Measurements from ENCODE around the gene AKR1C8.
"Not testable (repeated sequence)": the region's sequence is repeated elsewhere in the genome, so short reads cannot be mapped to it uniquely, and the experiment has no call there.

The AKR1C8 gene

DNA sequence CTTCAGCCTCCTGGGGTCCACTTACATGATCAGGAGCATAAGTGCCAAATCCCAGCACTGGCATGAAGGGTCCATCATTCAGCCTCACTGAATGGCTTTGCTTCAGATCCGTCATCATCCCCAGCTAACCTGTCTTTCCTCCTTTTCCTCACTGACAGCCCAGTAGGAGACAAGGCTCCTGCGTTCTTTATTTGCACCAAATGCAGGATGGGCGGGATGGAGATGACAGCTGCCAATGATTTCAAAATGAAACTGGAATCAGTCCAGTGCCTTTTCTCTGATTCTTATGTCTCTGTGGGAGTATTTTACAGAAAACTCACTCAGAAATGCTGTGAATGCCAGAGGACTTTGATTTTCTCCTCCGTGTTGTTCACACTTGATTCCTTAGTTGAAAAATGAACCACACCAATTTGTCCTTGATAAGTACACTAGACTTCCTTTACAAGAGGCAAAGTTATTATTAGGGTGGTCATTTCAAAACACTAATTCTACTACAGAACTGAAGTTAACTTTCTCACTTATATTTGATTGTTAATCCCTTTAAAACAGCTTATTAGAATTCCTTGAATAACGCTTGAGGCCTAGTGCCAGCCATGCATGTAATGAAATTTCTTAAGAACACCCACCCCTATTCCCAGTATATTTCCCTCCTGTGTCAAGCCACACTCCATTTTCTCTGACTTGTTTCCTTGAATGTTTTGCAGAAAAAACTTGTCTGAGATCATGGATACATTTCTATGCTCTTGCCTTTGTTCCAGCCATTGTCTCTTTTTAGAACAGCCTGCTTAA, at the start of gene AKR1C8:
Gene AKR1C8, minus strand, starts transcription at position 164 of the 789 bp plus-strand sequence. Its CDS starts 46 bp downstream, at position 118.
- no peak for DNase-seq

DNA sequence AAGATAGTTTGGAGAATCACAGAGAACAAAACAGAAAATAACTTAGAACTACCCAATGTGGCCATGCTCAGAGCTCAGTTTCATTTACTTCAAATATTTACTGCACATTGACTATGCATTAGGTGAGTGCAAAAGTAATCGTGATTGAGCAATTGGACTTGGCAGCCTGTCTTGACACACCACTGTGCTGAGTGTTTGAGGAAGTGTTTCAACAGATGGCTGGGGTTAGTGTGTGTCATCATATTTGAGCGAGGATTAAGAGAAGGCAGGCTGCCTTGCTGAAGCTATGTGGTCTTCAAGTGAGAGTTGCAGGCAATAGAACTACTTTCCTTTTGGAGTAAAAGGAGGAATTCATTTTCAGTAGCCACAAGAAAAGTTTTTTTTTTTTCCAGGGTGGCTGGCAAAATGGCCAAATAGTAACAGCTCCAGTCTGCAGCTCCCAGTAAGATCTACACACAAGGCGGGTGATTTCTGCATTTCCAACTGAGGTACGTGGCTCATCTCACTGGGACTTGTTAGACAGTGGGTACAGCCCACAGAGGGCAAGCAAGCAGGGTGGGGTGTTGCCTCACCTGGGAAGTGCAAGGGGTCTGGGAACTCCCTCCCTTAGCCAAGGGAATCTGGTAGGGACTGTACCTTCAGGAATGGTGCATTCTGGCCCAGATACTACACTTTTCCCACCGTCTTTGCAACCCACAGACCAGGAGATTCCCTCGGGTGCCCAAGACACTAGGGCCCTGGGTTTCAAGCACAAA, 49.3 kb upstream of the AKR1C8 start:
- peak in 1 of 58 donors; percentile 2 for DNase-seq

DNA sequence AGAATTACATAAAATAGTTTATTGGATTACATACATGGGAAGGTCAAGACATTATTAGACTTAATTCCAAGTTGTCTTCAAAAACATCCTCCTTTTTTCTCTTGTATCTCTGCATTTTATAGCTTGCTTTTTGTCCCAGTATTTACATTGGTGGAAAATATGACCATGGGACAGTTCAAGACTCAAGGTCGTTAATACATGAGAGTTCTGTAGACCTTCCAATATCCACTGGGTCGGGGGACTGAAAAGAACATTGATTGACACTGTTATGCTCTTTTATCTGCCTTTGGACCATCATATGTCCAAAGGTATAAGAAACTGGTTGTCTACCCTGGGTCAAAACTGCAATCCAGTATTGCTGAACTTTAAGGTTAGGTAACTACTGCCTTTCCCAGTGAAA, 48.4 kb upstream of the AKR1C8 start:
- DNase-seq = no peak

DNA sequence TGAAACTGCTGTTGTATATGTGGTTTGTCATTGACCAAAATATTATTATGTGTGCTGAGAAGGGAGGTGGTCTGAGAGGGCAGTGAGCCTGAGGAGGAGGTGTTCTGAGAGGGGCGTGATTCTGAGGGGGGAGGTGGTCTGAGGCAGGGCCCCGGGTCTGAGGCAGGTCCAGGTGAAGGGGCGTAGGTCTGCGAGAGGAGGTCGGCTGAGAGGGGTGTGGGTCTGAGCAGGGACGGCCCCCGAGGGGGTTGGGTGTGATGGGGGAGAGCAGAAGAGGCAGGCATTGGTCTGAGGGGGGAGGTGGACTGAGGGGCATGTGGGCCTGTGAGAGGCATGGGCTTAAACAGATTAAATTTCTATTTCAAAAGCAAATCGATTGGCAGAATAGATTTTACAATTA, 44.1 kb upstream of the AKR1C8 start:
- no peak for DNase-seq

DNA sequence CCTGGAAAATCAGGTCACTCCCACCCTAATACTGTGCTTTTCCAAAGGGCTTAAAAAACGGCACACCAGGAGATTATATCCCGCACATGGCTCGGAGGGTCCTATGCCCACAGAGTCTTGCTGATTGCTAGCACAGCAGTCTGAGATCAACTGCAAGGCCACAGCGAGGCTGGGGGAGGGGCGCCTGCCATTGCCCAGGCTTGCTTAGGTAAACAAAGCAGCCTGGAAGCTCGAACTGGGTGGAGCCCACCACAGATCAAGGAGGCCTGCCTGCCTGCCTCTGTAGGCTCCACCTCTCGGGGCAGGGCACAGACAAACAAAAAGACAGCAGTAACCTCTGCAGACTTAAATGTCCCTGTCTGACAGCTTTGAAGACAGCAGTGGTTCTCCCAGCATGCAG, 38.0 kb upstream of the AKR1C8 start:
- DNase-seq = not testable (repeated sequence)

DNA sequence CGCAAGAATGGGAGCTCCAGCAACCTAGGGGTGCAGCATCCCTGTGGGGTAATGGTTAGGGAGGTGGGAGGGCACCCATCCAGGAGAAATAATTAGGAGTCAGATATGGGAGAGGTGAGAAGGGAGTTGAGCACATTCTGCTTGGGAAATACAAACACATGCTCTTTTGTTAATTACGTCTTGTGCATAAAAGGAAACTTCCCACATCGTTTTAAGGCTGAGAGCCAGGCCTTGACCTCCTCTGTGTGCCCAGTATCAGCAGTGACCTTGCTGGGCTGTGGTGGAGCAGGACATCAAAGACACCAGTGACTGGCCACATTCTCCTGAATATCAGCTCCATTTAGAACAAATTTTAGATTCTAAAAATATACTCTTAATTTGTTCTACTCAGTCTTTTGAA, 34.3 kb upstream of the AKR1C8 start:
- DNase-seq = no peak

DNA sequence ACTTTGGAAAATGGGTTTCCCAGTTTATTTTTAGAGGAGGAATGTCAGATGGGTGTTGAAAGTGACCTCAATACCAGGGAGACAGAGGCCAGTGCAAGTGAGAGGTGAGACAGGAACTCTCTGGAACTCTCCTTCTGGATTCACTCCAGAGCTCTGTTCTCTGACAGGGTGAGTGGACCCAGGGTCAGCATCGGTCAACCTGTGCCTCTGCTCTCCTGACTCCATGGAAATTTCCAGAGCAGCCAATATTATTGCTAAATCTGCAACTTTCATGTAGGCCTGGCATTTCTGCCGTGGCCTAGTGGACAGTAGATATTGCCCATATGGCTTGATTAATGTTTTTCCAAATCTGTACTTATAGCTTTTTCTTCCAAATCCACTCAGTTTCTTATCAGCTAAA, 31.9 kb upstream of the AKR1C8 start:
- no peak for DNase-seq

DNA sequence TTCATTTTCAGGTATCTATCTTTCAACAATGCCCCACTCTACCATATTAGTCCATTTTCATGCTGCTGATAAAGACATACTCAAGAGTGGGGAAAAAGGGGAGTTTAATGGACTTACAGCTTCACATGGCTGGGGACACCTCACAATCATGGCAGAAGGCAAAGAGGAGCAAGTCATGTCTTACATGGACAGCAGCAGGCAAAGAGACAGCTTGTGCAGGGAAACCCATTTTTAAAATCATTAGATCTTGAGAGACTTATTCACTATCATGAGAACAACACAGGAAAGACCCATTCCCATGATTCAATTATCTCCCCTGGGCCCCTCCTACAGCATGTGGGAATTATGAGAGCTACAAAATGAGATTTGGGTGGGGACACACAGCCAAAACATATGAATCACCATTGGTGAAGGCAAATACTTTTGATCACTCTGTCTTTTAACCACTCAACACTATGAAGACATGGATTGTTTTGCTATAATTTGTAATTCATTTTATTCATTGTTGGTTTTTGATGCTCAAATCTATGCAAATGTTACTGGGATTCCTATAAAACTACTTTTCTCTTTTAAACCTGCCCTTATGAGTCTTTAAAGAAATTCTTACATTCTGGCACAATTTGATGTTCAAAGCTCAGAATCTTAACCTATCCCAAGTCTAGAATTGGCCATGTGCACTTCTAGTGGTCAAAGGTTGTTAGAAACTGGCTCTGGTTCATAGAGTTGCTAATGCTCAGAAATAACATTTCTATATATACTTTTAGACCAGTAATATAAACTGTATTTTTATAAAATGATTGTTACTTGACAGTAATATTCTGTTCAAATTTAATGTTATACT, 27.0 kb upstream of the AKR1C8 start:
- DNase-seq = no peak

DNA sequence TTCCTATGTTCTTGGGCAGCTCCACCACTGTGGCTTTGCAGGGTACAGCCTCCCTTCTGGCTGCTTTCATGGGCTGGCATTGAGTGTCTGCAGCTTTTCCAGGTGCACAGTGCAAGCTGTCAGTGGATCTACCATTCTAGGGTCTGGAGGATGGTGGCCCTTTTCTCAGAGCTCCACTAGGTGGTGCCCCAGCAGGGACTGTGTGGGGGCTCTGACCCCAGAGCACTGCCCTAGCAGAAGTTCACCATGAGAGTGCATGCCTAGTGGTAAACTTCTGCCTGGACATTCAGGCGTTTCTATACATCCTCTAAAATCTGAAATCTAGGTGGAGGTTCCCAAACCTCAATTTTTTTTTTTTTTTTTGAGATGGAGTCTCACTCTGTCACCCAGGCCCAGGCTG, 25.3 kb upstream of the AKR1C8 start:
- DNase-seq = not testable (repeated sequence)

DNA sequence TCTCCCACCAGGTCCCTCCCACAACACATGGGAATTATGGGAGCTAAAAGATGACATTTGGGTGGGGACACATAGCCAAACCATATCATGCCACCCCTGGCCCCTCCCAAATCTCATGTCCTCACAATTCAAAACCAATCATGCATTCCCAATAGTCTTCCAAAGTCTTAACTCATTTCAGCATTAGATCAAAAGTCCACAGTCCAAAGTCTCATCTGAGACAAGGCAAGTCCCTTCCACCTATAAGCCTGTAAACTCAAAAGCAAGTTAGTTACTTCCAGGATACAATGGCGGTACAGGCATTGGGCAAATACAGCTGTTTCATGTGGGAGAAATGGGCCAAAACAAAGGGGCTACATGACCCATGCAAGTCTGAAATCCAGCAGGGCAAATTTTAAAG, 24.8 kb upstream of the AKR1C8 start:
- DNase-seq = not testable (repeated sequence)

DNA sequence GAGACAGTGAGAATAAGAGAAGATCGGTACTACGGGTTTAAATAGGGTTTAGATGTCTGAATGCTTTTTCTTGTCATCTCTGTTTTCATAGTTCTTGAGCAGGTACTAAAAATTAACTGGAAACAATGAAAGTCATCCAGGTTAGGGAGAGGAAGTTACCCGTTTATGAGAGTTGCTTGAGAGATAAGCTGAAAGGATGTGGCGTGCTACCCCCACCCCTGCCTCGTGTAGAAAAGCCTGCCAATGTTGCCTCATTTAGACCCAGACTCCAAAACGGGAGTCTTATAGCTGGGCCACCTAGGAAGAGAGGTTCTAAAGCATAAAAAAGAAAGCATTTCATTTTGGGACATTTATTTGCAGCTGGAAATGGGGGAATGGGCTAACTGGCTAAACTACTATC, 21.8 kb upstream of the AKR1C8 start:
- no peak for DNase-seq

DNA sequence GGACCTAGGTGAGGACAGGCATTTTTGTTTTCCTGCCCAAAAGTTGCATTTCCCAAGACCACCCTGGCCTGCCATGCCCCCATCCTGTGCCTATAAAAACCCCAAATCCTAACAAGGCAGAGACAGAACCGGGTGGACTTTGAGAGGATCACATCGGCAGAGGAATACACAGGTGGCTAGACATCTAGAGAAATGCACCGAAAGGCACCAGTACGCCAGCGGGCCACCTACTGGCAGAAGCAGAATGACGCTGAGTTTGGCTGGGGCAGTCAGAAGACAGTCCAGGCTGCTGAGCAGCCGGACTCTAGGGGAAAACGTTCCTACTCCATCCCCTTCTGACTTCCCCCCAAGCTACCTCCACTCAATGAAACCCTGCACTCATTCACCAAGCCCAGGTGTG, 14.4 kb upstream of the AKR1C8 start:
- DNase-seq = no peak

DNA sequence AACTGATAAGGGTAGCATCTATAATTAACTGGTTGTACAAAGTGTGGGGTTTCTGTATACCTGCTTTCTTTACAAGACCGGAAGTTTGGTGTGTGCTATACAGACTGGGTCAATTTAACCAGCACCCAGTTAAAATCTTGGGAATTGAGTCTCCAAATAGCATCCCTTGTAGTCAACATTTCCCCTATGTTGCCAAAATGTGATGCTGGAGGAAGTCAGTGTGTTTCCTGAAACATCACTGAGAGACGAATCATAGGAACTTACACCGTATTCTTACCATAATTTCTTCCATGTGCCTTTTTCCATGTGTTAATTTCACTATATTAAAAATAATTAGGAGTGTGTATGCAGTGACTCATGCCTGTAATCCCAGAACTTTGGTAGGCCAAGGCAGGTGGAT, 13.4 kb upstream of the AKR1C8 start:
- DNase-seq = no peak

DNA sequence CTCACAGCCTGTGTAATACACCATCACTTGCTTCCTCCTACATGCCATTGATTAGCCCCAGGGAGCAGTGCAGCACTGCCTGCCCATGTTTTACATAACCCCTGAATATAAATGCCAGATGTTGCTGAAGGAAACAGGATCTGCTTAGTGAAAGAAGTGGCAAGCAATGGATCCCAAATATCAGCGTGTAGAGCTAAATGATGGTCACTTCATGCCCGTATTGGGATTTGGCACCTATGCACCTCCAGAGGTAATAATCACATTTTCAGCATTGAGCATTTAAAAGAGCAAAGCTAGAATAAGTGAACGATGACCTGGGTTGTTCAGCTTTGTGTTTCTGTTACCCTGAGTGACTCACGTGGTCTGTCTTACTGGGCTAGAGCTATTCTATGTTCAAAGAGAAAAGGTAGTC, 11.8 kb upstream of the AKR1C8 start, which contains the start of gene AKR1C4:
Gene AKR1C4, plus strand, starts transcription at position 136 of the 412 bp plus-strand sequence. Its CDS starts 31 bp downstream, at position 167.
- DNase-seq = no peak

DNA sequence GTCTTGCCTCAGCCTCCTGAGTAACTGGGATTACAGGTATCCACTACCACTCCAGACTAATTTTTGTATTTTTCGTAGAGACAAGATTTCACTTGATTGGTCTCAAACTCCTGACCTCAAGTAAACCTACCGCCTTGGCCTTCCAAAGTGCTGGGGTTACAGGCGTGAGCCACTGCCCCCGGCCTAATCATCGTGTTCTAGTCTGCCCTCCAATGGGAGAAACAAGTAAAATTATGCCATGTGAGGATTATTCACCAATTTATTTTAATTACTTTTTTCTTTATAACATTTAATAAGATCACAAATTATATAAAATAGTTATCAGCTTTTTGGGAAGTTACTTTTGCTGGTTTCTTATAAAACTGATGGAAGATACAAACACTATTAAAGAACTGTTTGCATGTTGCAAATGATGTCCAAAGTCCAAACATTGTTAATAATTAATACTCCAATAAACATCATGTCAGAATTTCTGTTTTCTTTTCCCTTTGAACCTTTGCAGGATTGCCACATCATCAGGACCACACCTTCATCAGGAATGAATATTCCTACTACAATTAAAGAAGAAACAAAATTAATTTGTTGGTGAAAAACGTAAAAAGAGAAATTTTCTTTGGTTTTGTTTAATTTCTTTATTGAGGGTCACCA, 10.9 kb upstream of the AKR1C8 start:
- no peak for DNase-seq

DNA sequence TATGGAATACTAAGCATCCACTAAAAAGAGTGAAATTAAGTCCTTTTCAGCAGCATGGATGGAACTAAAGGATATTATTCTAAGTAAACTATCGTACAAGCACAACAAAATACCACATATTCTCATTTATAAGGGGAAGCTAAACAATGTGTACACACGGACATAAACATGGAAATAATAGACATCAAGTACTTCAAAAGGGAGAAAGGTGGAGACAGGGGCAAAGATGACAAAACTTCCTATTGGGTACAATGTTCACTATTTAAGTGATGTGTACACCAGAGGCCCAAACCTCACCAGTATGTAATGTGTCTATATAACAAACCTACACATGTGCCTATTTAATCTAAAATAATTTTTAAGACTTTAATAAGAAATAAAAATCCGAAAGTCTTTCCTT, 9.5 kb upstream of the AKR1C8 start:
- DNase-seq = no peak

DNA sequence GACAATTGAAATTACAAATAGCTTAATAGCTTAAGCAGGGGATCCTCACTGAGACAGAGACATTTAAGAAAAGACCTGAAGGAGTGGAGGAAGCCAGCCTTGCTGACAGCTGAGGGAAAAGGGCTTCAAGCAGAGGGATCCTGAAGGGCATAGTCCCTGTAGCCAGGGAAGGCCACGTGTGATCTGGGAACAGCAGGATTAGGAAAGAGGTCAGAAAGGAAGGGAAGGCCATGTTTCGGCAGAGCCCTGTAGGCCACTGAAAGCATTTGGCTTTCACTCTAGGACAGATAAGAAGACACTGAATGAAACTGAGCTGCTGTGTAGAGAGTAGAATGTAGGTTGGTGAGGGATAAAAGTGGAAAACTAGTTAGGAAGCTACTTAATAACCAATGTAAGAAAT, 3.4 kb upstream of the AKR1C8 start:
- no peak for DNase-seq

DNA sequence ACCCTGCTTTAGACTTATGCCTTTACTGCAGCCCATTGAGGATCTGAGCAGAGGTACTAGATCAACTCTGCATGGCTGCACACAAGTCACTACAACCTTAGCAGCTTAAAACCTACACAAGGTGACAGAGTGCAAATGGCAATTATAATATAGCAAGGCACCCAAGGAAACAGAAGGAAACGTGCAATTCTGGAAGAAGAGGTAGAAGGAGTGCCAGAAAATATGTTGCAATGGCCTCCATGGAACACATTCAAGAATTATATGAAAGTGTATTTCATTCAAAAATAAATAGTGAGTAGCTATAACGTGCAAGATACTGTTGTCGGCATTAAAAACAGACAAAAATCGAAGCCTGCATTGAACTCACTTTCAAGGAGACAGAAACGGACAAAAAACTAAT, 2.9 kb upstream of the AKR1C8 start:
- no peak for DNase-seq

DNA sequence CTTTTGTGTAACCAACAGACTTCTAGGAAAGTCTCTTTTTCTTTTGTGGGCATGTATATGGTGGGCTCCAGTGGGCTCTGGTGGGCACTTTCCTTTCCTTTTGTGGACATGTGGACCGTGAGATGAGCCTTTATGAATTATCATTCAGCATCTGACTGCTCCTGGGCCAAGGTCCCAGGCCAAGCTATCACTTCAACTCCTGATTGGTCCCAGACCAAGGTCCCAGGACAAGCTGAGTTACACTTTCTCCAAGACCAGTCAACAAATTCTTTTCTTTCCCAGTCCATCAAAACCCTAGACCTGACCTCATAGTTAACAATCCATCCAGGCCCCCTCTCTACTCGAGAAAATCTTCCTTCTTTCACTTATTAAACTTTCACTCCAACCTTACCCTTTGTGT, 1.0 kb downstream of the AKR1C8 start:
- DNase-seq = no peak

DNA sequence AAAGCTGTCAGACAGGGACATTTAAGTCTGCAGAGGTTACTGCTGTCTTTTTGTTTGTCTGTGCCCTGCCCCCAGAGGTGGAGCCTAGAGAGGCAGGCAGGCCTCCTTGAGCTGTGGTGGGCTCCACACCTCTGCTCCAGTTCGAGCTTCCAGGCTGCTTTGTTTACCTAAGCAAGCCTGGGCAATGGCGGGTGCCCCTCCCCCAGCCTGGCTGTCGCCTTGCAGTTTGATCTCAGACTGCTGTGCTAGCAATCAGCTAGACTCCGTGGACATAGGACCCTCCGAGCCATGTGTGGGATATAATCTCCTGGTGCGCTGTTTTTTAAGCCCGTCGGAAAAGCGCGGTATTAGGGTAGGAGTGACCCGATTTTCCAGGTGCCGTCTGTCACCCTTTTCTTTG, 4.4 kb downstream of the AKR1C8 start:
- DNase-seq = not testable (repeated sequence)

DNA sequence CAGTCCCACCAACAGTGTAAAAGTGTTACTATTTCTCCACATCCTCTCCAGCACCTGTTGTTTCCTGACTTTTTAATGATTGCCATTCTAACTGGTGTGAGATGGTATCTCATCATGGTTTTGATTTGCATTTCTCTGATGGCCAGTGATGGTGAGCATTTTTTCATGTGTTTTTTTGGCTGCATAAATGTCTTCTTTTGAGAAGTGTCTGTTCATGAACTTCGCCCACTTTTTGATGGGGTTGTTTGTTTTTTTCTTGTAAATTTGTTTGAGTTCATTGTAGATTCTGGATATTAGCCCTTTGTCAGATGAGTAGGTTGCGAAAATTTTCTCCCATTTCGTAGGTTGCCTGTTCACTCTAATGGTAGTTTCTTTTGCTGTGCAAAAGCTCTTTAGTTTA, 9.4 kb downstream of the AKR1C8 start:
- not testable (repeated sequence) for DNase-seq

Measured in anterior cingulate cortex (tissue), 58 donors.